NT2/D1 (cell line): ENCODE results near the gene SMIM35.

Experiments used
- YY1 ChIP-seq: IDR thresholded peaks from 2 replicates; pipeline ENCODE4 v1.6.1; 2011; ENCODE audit not compliant: insufficient read length, insufficient read depth
- ZNF274 ChIP-seq: IDR thresholded peaks from 2 replicates; pipeline ENCODE4 v1.6.1; 2011; ENCODE audit warnings: mild to moderate bottlenecking, low read depth, low read length

DNA sequence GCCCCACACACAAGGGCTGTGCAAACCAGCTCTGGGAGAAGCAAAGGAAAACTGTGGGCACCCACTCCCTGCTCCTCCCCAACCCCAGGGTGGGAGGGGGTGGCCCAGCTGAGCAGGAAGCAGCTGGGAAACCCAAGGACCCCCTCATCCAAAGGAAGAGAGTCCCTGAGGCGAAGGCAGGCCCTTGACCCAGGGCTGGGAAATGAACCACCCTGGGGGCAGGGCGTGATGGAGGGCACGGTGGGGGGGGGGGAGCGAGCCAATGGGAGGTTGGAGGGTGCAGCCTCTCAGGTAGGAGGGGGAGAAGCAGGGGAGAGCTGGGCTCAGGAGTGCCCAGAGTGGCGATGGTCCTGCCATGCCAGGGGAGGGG, 49.0 kb upstream of the SMIM35 start:
- no peak for TF ChIP-seq YY1
- no peak for TF ChIP-seq ZNF274
